ENCODE results near the gene AGBL4. TPM values are rescaled to one million over a fixed set of nuclear protein-coding genes. Genes with fewer than 3 reads are reported as not detected.

The AGBL4 gene
- total and polyA plus RNA-seq, 2 experiments from 2014 or later = not detected

DNA sequence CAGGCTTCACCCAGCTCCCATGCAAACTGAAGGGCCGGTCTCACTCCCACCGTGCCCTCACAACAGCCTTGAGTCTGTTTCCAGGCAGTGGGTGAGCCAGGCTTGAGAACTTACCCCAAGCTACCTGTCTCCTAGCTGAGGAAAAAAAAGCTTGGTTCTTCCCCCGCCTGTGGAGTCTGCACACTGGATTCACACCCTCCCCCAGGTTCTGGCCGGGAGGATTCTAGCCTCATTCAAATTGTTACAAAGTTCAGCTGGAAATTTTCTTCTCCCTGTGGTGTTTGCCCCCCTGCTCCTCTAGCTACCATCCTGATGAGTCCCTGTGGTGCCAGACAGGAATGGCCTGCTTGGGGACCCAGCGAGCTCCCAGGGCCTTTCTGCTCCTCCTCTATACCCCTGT, 471.7 kb downstream of the AGBL4 start:
- Histone ChIP-seq H3K36me3 (no peaks in the 10 kb centered on the region), H3K27ac (no peak overlapping the region), H3K27me3 (no peaks in the 10 kb centered on the region), H3K4me3 (no peak overlapping the region), H3K4me1 (ENCODE audit: low read depth) (no peaks in the 10 kb centered on the region), H3K9me3 (ENCODE audit: low read depth) (no peaks in the 10 kb centered on the region)
- no peak for DNase-seq (ENCODE audit: low read depth in 1 of 2, low spot score in 1 of 2)
- TF ChIP-seq, protein P1, sequence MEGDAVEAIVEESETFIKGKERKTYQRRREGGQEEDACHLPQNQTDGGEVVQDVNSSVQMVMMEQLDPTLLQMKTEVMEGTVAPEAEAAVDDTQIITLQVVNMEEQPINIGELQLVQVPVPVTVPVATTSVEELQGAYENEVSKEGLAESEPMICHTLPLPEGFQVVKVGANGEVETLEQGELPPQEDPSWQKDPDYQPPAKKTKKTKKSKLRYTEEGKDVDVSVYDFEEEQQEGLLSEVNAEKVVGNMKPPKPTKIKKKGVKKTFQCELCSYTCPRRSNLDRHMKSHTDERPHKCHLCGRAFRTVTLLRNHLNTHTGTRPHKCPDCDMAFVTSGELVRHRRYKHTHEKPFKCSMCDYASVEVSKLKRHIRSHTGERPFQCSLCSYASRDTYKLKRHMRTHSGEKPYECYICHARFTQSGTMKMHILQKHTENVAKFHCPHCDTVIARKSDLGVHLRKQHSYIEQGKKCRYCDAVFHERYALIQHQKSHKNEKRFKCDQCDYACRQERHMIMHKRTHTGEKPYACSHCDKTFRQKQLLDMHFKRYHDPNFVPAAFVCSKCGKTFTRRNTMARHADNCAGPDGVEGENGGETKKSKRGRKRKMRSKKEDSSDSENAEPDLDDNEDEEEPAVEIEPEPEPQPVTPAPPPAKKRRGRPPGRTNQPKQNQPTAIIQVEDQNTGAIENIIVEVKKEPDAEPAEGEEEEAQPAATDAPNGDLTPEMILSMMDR (IDR thresholded peaks at IDR 0.05; ENCODE audit: low read depth, low read length) = no peak

- Histone ChIP-seq H3K4me3 (no peak overlapping the region), H3K36me3 (no peaks in the 10 kb centered on the region), H3K27ac (no peak overlapping the region), H3K9me3 (ENCODE audit: low read depth) (no peaks in the 10 kb centered on the region), H3K4me1 (ENCODE audit: low read depth) (no peaks in the 10 kb centered on the region), H3K27me3 (no peaks in the 10 kb centered on the region)
- TF ChIP-seq, protein P1 (IDR thresholded peaks at IDR 0.05; ENCODE audit: low read depth, low read length) = no peak
- DNase-seq (ENCODE audit: low read depth in 1 of 2, low spot score in 1 of 2) = no peak
Measured at GRCh38 chr1:49544615-49545014, 479.1 kb downstream of the AGBL4 start.

- no peaks in the 10 kb centered on the region for H3K9me3 ChIP-seq (ENCODE audit: low read depth)
- no peaks in the 10 kb centered on the region for H3K27me3 ChIP-seq
- no peak overlapping the region for H3K4me3 ChIP-seq
- H3K27ac ChIP-seq = no peak overlapping the region
- no peaks in the 10 kb centered on the region for H3K36me3 ChIP-seq
- DNase-seq (ENCODE audit: low read depth in 1 of 2, low spot score in 1 of 2) = no peak
- TF ChIP-seq, protein P1 (IDR thresholded peaks at IDR 0.05; ENCODE audit: low read depth, low read length) = no peak
- H3K4me1 ChIP-seq (ENCODE audit: low read depth) = no peaks in the 10 kb centered on the region
Measured at GRCh38 chr1:49541096-49541752, 482.5 kb downstream of the AGBL4 start.

DNA sequence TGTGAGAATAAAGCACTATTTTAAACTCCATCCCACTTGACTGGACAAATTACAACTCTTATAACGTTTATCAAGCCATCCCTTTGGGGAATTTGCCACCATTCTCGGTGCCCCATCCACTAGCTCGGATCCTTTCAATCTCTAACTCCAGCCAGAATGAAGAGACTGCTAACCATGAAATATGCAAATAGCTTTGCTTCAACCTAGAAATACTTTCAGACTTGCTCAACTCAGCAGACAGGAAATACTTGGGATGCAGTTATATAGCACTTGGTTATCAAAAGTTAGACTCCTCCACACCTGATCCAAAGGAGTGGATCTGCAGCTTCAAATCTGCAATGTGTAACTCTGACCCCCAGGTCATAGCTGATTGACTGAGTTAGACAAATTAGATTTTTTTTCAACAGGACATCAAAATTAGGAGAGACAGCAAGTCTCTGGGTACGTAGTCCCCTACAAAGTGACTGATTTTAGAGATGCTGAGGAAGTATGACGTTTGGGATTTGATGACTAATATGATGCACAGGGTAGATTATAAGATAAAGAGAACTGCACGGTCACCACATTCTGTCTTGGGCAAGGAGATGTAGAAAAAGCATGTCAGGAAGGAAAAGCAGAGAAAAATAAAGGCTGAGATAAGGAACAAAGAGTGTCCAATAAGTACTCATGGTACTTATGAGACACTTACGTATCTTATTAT, 496.0 kb downstream of the AGBL4 start:
- Histone ChIP-seq H3K36me3 (no peaks in the 10 kb centered on the region), H3K9me3 (ENCODE audit: low read depth) (no peaks in the 10 kb centered on the region), H3K27ac (no peak overlapping the region), H3K4me1 (ENCODE audit: low read depth) (no peaks in the 10 kb centered on the region), H3K27me3 (no peaks in the 10 kb centered on the region), H3K4me3 (no peak overlapping the region)
- no peak for DNase-seq (ENCODE audit: low read depth in 1 of 2, low spot score in 1 of 2)
- TF ChIP-seq, protein P1 (IDR thresholded peaks at IDR 0.05; ENCODE audit: low read depth, low read length) = no peak

- Histone ChIP-seq H3K4me3 (no peak overlapping the region), H3K36me3 (no peaks in the 10 kb centered on the region)
- TF ChIP-seq, protein P1 (IDR thresholded peaks at IDR 0.05; ENCODE audit: low read depth, low read length) = no peak
Measured at GRCh38 chr1:49526672-49527071, 497.1 kb downstream of the AGBL4 start.

More at GRCh38 chr1:49526672-49527071, 497.1 kb downstream of the AGBL4 start:
- no peaks in the 10 kb centered on the region for H3K27me3 ChIP-seq
- no peaks in the 10 kb centered on the region for H3K9me3 ChIP-seq (ENCODE audit: low read depth)
- no peak overlapping the region for H3K27ac ChIP-seq
- DNase-seq (ENCODE audit: low read depth in 1 of 2, low spot score in 1 of 2) = no peak
- no peaks in the 10 kb centered on the region for H3K4me1 ChIP-seq (ENCODE audit: low read depth)

All from cardiac muscle cell (in vitro differentiated cells and primary cell).